OCI-LY1 (cell line): ENCODE measurements around the gene CLPTM1L.

Experiments
- H2AFZ ChIP-seq: fragments of 200-600 bp; sonication (generic), shearing (Covaris generic); 2 replicates; pipeline ENCODE4 v1.6.0; 2014; ENCODE audit warnings: antibody characterized with exemption, mild to moderate bottlenecking, low read length
- H3F3A ChIP-seq: fragments of 200-600 bp; sonication (generic), shearing (Covaris generic); 2 replicates; pipeline ENCODE4 v1.6.0; 2014; ENCODE audit warnings: mild to moderate bottlenecking, antibody characterized with exemption, low read length, moderate library complexity; ENCODE audit not compliant: insufficient read depth
- H3K27ac ChIP-seq: fragments of 200-600 bp; sonication (generic); 2 replicates; pipeline ENCODE4 v1.5.1; 2014; ENCODE audit warnings: low read length, mixed run types, mild to moderate bottlenecking, low read depth; ENCODE audit not compliant: poor library complexity, severe bottlenecking
- H3K27me3 ChIP-seq: fragments of 200-600 bp; sonication (generic); 2 replicates; pipeline ENCODE4 v1.6.0; 2014; ENCODE audit warnings: antibody characterized with exemption, mild to moderate bottlenecking, low read length, moderate library complexity; ENCODE audit not compliant: insufficient read depth
- H3K36me3 ChIP-seq: fragments of 200-600 bp; sonication (generic); 2 replicates; pipeline ENCODE4 v1.6.1; 2014; ENCODE audit warnings: mild to moderate bottlenecking, antibody characterized with exemption, low read length, moderate library complexity, mixed read lengths; ENCODE audit not compliant: insufficient read depth
- H3K4me1 ChIP-seq: fragments of 200-600 bp; sonication (generic); 2 replicates; pipeline ENCODE4 v1.5.1; 2014; ENCODE audit warnings: mild to moderate bottlenecking, low read length, moderate library complexity; ENCODE audit not compliant: insufficient read depth, severe bottlenecking
- H3K4me2 ChIP-seq: fragments of 200-600 bp; sonication (generic), shearing (Covaris generic); 2 replicates; pipeline ENCODE4 v1.6.1; 2014; ENCODE audit warnings: low read length
- H3K4me3 ChIP-seq: fragments of 200-600 bp; sonication (generic); 2 replicates; pipeline ENCODE4 v1.5.1; 2014; ENCODE audit warnings: low read length, low read depth, mild to moderate bottlenecking, mixed read lengths; ENCODE audit not compliant: poor library complexity, severe bottlenecking
- H3K79me2 ChIP-seq: fragments of 200-600 bp; shearing (Covaris generic); 2 replicates; pipeline ENCODE4 v1.6.1; 2016; ENCODE audit warnings: mixed run types, low read length, mixed read lengths; ENCODE audit not compliant: insufficient read depth
- H3K9ac ChIP-seq: fragments of 200-600 bp; sonication (generic), shearing (Covaris generic); 2 replicates; pipeline ENCODE4 v1.6.1; 2014; ENCODE audit warnings: mild to moderate bottlenecking, low read length, mixed read lengths
- H3K9me2 ChIP-seq: fragments of 200-600 bp; sonication (generic), shearing (Covaris generic); 2 replicates; pipeline ENCODE4 v1.6.1; 2014; ENCODE audit warnings: low read depth, mild to moderate bottlenecking, low read length, mixed read lengths
- H3K9me3 ChIP-seq: fragments of 200-600 bp; shearing (Covaris generic); 2 replicates; pipeline ENCODE4 v1.6.1; 2014; ENCODE audit warnings: low read length, mixed read lengths
- H4K20me1 ChIP-seq: fragments of 200-600 bp; sonication (generic), shearing (Covaris generic); 2 replicates; pipeline ENCODE4 v1.6.0; 2016; ENCODE audit warnings: mild to moderate bottlenecking, low read length; ENCODE audit not compliant: insufficient read depth
- EZH2 ChIP-seq: fragments of 200-600 bp; sonication (generic), shearing (Covaris generic); IDR thresholded peaks from 2 replicates; pipeline ENCODE4 v1.8.0; 2017; ENCODE audit warnings: borderline replicate concordance, mixed run types, mild to moderate bottlenecking, antibody characterized with exemption, low read length, moderate library complexity, mixed read lengths
- TF ChIP-seq, protein P1 (sequence below): fragments of 200-600 bp; sonication (generic), shearing (Covaris generic); IDR thresholded peaks from 2 replicates; pipeline ENCODE4 v1.5.1; 2017; ENCODE audit warnings: mild to moderate bottlenecking, antibody characterized with exemption, low read length, moderate library complexity, mixed read lengths

CLPTM1L gene

DNA sequence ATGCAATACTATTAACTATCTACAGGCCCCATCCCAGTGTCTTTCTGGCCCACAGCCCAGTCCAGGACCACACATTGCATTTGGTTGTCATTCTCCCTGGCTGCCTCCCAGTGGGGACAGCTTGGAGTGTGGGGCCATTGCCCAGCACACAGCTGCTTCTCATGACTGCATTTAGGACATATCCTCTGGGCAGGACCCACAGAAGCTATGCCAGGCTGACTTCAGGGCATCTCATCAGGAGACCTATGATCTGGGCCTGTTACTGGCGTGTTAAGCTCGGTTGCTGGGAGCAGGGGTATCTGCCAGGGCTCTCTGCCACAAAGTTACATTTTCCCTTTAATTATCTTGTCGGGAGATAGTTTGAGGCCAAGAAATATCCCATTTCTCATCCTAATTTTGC, 32.1 kb upstream of the CLPTM1L start:
- Histone ChIP-seq H3K4me2 (no peak overlapping the region), H3F3A (no peaks in the 10 kb centered on the region), H3K27me3 (peaks cover 15% of the 10 kb centered on the region; the same call in 1 of the 2 replicates), H4K20me1 (no peaks in the 10 kb centered on the region), H3K9ac (no peak overlapping the region), H2AFZ (no peak overlapping the region), H3K36me3 (no peaks in the 10 kb centered on the region), H3K27ac (no peak overlapping the region), H3K79me2 (no peaks in the 10 kb centered on the region), H3K9me3 (peaks cover 8% of the 10 kb centered on the region; the same call in 1 of the 2 replicates), H3K9me2 (no peaks in the 10 kb centered on the region), H3K4me1 (no peaks in the 10 kb centered on the region), H3K4me3 (no peak overlapping the region)
- no peak for TF ChIP-seq EZH2
- TF ChIP-seq, protein P1, sequence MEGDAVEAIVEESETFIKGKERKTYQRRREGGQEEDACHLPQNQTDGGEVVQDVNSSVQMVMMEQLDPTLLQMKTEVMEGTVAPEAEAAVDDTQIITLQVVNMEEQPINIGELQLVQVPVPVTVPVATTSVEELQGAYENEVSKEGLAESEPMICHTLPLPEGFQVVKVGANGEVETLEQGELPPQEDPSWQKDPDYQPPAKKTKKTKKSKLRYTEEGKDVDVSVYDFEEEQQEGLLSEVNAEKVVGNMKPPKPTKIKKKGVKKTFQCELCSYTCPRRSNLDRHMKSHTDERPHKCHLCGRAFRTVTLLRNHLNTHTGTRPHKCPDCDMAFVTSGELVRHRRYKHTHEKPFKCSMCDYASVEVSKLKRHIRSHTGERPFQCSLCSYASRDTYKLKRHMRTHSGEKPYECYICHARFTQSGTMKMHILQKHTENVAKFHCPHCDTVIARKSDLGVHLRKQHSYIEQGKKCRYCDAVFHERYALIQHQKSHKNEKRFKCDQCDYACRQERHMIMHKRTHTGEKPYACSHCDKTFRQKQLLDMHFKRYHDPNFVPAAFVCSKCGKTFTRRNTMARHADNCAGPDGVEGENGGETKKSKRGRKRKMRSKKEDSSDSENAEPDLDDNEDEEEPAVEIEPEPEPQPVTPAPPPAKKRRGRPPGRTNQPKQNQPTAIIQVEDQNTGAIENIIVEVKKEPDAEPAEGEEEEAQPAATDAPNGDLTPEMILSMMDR = no peak

DNA sequence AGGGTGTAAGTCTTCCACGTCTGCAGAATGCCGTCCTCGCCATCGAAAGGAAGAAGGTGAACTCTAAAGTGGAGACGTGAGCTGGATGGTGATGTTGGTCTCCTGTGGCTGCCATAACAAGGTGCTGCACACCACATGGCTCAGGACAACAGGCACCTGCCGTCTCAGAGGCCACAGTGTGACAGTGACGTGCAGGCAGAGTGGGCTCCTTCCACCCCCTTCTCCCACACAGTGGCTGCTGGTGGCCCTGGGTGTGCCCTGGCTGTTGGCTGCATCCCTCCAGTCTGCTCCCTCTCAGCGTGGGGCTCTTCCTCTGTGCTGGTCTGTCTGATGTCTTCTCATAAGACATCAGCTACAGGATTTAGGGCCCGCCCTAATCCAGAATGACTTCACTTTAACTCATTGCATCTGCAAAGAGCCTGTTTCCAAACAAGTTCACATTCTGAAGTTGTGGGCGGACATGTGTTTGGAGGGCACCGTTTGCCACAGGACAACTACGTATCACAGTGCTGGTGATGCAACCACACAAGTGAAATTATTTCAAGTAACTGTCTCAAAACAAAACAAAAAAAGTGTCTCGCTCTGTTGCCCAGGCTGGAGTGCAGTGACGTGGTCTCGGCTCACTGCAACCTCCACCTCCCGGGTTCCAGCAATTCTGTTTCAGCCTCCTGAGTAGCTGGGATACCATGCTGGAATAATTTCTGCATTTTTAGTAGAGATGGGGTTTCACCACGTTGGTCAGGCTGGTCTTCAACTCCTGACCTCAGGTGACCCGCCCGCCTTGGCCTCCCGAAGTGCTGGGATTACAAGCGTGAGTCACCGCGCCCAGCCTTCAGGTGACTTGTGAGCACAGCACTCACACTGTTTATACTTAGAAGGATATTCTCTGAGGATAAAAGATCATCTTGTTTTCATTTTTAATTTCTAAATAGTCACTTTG, 31.2 kb upstream of the CLPTM1L start:
- H3K27ac ChIP-seq = no peak overlapping the region
- TF ChIP-seq, protein P1 = no peak
- no peak for TF ChIP-seq EZH2
- no peaks in the 10 kb centered on the region for H3K36me3 ChIP-seq
- H3K4me3 ChIP-seq = no peak overlapping the region
- peaks cover 8% of the 10 kb centered on the region; the same call in 1 of the 2 replicates for H3K9me3 ChIP-seq
- H3K9ac ChIP-seq = no peak overlapping the region
- no peaks in the 10 kb centered on the region for H4K20me1 ChIP-seq
- H3K4me1 ChIP-seq = no peaks in the 10 kb centered on the region
- H2AFZ ChIP-seq = no peak overlapping the region
- no peaks in the 10 kb centered on the region for H3K9me2 ChIP-seq
- no peaks in the 10 kb centered on the region for H3K79me2 ChIP-seq
- H3K4me2 ChIP-seq = no peak overlapping the region
- H3K27me3 ChIP-seq = peaks cover 16% of the 10 kb centered on the region; the same call in 1 of the 2 replicates
- no peaks in the 10 kb centered on the region for H3F3A ChIP-seq

DNA sequence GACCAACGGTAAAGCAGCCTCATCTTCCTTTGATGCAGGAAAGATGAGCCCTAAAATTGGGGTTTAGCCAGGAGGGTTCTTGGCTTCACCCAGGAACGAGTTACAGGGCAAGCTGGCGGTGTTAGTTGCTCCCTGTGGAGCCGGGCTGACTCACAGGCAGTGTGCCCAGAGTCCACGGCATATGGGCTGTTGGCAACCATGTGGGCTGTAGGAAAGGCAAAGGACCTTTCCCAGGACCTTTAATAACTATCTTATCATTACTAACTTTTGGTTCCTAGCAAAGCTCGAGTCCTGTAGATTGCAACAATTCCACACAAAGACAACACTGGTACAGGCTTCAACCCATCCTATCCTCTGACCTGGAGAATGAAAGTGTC, 29.8 kb upstream of the CLPTM1L start:
- Histone ChIP-seq H3K27ac (no peak overlapping the region), H3K36me3 (no peaks in the 10 kb centered on the region), H3K9ac (no peak overlapping the region), H3K9me3 (peaks cover 7% of the 10 kb centered on the region; the same call in 1 of the 2 replicates), H3K4me2 (no peak overlapping the region), H3K4me1 (no peaks in the 10 kb centered on the region), H2AFZ (no peak overlapping the region), H3K4me3 (no peak overlapping the region), H3K9me2 (no peaks in the 10 kb centered on the region), H3F3A (no peaks in the 10 kb centered on the region), H3K27me3 (peaks cover 14% of the 10 kb centered on the region; the same call in 1 of the 2 replicates), H4K20me1 (no peaks in the 10 kb centered on the region), H3K79me2 (no peaks in the 10 kb centered on the region)
- TF ChIP-seq, protein P1 = no peak
